ENCODE measurements around the gene ACADS.

Gene ACADS

GRCh38 chr12:120690978-120691377 is 34.6 kb upstream of the ACADS start:
- Mint-ChIP-seq H3K4me3 (no peak overlapping the region), H3K27ac (no peak overlapping the region), H3K36me3 (peaks cover 9% of the 10 kb centered on the region), H3K4me1 (ENCODE audit: low read depth) (peaks cover 52% of the 10 kb centered on the region), H3K27me3 (no peaks in the 10 kb centered on the region), H3K9me3 (ENCODE audit: low read depth) (no peaks in the 10 kb centered on the region)

GRCh38 chr12:120692524-120693033 is 33.0 kb upstream of the ACADS start:
- Mint-ChIP-seq H3K27ac (no peak overlapping the region), H3K27me3 (no peaks in the 10 kb centered on the region), H3K9me3 (ENCODE audit: low read depth) (no peaks in the 10 kb centered on the region), H3K4me3 (no peak overlapping the region), H3K36me3 (peaks cover 12% of the 10 kb centered on the region), H3K4me1 (ENCODE audit: low read depth) (peaks cover 52% of the 10 kb centered on the region)

GRCh38 chr12:120693848-120694247 is 31.8 kb upstream of the ACADS start:
- Mint-ChIP-seq H3K27me3 (no peaks in the 10 kb centered on the region), H3K27ac (no peak overlapping the region), H3K9me3 (ENCODE audit: low read depth) (no peaks in the 10 kb centered on the region), H3K36me3 (peaks cover 12% of the 10 kb centered on the region), H3K4me1 (ENCODE audit: low read depth) (peaks cover 42% of the 10 kb centered on the region), H3K4me3 (no peak overlapping the region)

GRCh38 chr12:120696626-120697025 is 29.0 kb upstream of the ACADS start:
- Mint-ChIP-seq H3K36me3 (peaks cover 15% of the 10 kb centered on the region), H3K27ac (no peak overlapping the region), H3K9me3 (ENCODE audit: low read depth) (no peaks in the 10 kb centered on the region), H3K4me1 (ENCODE audit: low read depth) (peaks cover 16% of the 10 kb centered on the region), H3K27me3 (no peaks in the 10 kb centered on the region), H3K4me3 (no peak overlapping the region)

GRCh38 chr12:120697344-120697743 is 28.3 kb upstream of the ACADS start:
- no peaks in the 10 kb centered on the region for H3K9me3 Mint-ChIP-seq (ENCODE audit: low read depth)
- peaks cover 10% of the 10 kb centered on the region for H3K4me1 Mint-ChIP-seq (ENCODE audit: low read depth)
- peaks cover 15% of the 10 kb centered on the region for H3K36me3 Mint-ChIP-seq
- no peak overlapping the region for H3K4me3 Mint-ChIP-seq
- no peak overlapping the region for H3K27ac Mint-ChIP-seq
- H3K27me3 Mint-ChIP-seq = no peaks in the 10 kb centered on the region

- Mint-ChIP-seq H3K27ac (no peak overlapping the region), H3K4me3 (no peak overlapping the region), H3K9me3 (ENCODE audit: low read depth) (no peaks in the 10 kb centered on the region), H3K27me3 (no peaks in the 10 kb centered on the region), H3K36me3 (peaks cover 13% of the 10 kb centered on the region), H3K4me1 (ENCODE audit: low read depth) (peaks cover 2% of the 10 kb centered on the region)
Observed at GRCh38 chr12:120698665-120699064, 27.0 kb upstream of the ACADS start.

GRCh38 chr12:120699553-120699952 is 26.1 kb upstream of the ACADS start:
- no peak overlapping the region for H3K27ac Mint-ChIP-seq
- H3K9me3 Mint-ChIP-seq (ENCODE audit: low read depth) = no peaks in the 10 kb centered on the region
- no peaks in the 10 kb centered on the region for H3K4me1 Mint-ChIP-seq (ENCODE audit: low read depth)
- H3K4me3 Mint-ChIP-seq = no peak overlapping the region
- H3K36me3 Mint-ChIP-seq = peaks cover 12% of the 10 kb centered on the region
- H3K27me3 Mint-ChIP-seq = no peaks in the 10 kb centered on the region

- no peaks in the 10 kb centered on the region for H3K9me3 Mint-ChIP-seq (ENCODE audit: low read depth)
- no peak overlapping the region for H3K4me3 Mint-ChIP-seq
- H3K36me3 Mint-ChIP-seq = peaks cover 6% of the 10 kb centered on the region
- no peaks in the 10 kb centered on the region for H3K27me3 Mint-ChIP-seq
- H3K27ac Mint-ChIP-seq = peak overlapping the region; percentile 2
- H3K4me1 Mint-ChIP-seq (ENCODE audit: low read depth) = no peaks in the 10 kb centered on the region
Observed at GRCh38 chr12:120700886-120701285, 24.7 kb upstream of the ACADS start.

GRCh38 chr12:120702637-120703036 is 23.0 kb upstream of the ACADS start:
- H3K9me3 Mint-ChIP-seq (ENCODE audit: low read depth) = no peaks in the 10 kb centered on the region
- no peaks in the 10 kb centered on the region for H3K27me3 Mint-ChIP-seq
- H3K27ac Mint-ChIP-seq = no peak overlapping the region
- peaks cover 3% of the 10 kb centered on the region for H3K36me3 Mint-ChIP-seq
- H3K4me1 Mint-ChIP-seq (ENCODE audit: low read depth) = no peaks in the 10 kb centered on the region
- H3K4me3 Mint-ChIP-seq = no peak overlapping the region

- H3K36me3 Mint-ChIP-seq = peaks cover 3% of the 10 kb centered on the region
- no peaks in the 10 kb centered on the region for H3K9me3 Mint-ChIP-seq (ENCODE audit: low read depth)
- H3K27me3 Mint-ChIP-seq = no peaks in the 10 kb centered on the region
- H3K27ac Mint-ChIP-seq = no peak overlapping the region
- H3K4me3 Mint-ChIP-seq = no peak overlapping the region
- no peaks in the 10 kb centered on the region for H3K4me1 Mint-ChIP-seq (ENCODE audit: low read depth)
Observed at GRCh38 chr12:120703311-120703942, 22.2 kb upstream of the ACADS start.

- Mint-ChIP-seq H3K9me3 (ENCODE audit: low read depth) (no peaks in the 10 kb centered on the region), H3K27me3 (no peaks in the 10 kb centered on the region), H3K4me1 (ENCODE audit: low read depth) (peaks cover 7% of the 10 kb centered on the region), H3K4me3 (no peak overlapping the region), H3K27ac (no peak overlapping the region), H3K36me3 (no peaks in the 10 kb centered on the region)
Observed at GRCh38 chr12:120705618-120706017, 20.0 kb upstream of the ACADS start.

- H3K4me1 Mint-ChIP-seq (ENCODE audit: low read depth) = peaks cover 7% of the 10 kb centered on the region
- H3K27me3 Mint-ChIP-seq = no peaks in the 10 kb centered on the region
- H3K4me3 Mint-ChIP-seq = no peak overlapping the region
- no peak overlapping the region for H3K27ac Mint-ChIP-seq
- H3K36me3 Mint-ChIP-seq = no peaks in the 10 kb centered on the region
- no peaks in the 10 kb centered on the region for H3K9me3 Mint-ChIP-seq (ENCODE audit: low read depth)
Observed at GRCh38 chr12:120706029-120706428, 19.6 kb upstream of the ACADS start.

- no peaks in the 10 kb centered on the region for H3K27me3 Mint-ChIP-seq
- H3K4me1 Mint-ChIP-seq (ENCODE audit: low read depth) = peaks cover 29% of the 10 kb centered on the region
- no peaks in the 10 kb centered on the region for H3K9me3 Mint-ChIP-seq (ENCODE audit: low read depth)
- H3K27ac Mint-ChIP-seq = no peak overlapping the region
- no peaks in the 10 kb centered on the region for H3K36me3 Mint-ChIP-seq
- H3K4me3 Mint-ChIP-seq = peak overlapping the region; percentile 30
Observed at GRCh38 chr12:120708651-120709050, 17.0 kb upstream of the ACADS start.

- Mint-ChIP-seq H3K9me3 (ENCODE audit: low read depth) (no peaks in the 10 kb centered on the region), H3K27ac (peak within 1 kb of the TSS; percentile 88), H3K4me3 (peak within 1 kb of the TSS; percentile 92), H3K27me3 (no peaks in the 10 kb centered on the region), H3K4me1 (ENCODE audit: low read depth) (peaks cover 33% of the 10 kb centered on the region), H3K36me3 (no peaks in the 10 kb centered on the region)
Observed at GRCh38 chr12:120710031-120710804, 15.4 kb upstream of the ACADS start, which contains the start of gene UNC119B. Gene UNC119B, plus strand, starts transcription at chr12:120710458. Its CDS starts 17 bp downstream, at chr12:120710475.

GRCh38 chr12:120710805-120711296 is 14.8 kb upstream of the ACADS start:
- Mint-ChIP-seq H3K4me3 (peak overlapping the region; percentile 92), H3K9me3 (ENCODE audit: low read depth) (no peaks in the 10 kb centered on the region), H3K4me1 (ENCODE audit: low read depth) (peaks cover 33% of the 10 kb centered on the region), H3K27ac (peak overlapping the region; percentile 88), H3K36me3 (no peaks in the 10 kb centered on the region), H3K27me3 (no peaks in the 10 kb centered on the region)
